Spleen (tissue), 11 donors: Measurements from ENCODE around the gene VWF. TPM values are rescaled to one million over a fixed set of nuclear protein-coding genes. Genes with fewer than 3 reads are reported as not detected.

Experiments used
- DNase-seq: peaks from one replicate; pipeline ENCODE4 v3.0.0-alpha.2; 2020
- H3K27ac ChIP-seq, 8 donors: fragments of 200-600 bp; sonication (generic) in 7 of 8; 1 replicate in 4 of 8; 2 replicates in 4 of 8; pipeline versions ENCODE4 v1.5.0 to v1.8.0; 2016 to 2021; ENCODE audit warnings: inconsistent platforms in 4 of 8, mild to moderate bottlenecking in 4 of 8, moderate library complexity in 1 of 8
- H3K27me3 ChIP-seq, 7 donors: fragments of 200-600 bp; sonication (generic) in 6 of 7; replicated peaks in 1 of 7; 1 replicate in 4 of 7; 2 replicates in 3 of 7; pipeline versions ENCODE4 v1.5.0 to v1.8.0; 2016 to 2021; ENCODE audit warnings: inconsistent platforms in 3 of 7, mild to moderate bottlenecking in 1 of 7
- H3K36me3 ChIP-seq, 6 donors: fragments of 200-600 bp; sonication (generic) in 5 of 6; 1 replicate in 4 of 6; 2 replicates in 2 of 6; pipeline versions ENCODE4 v1.5.0 to v1.8.0; 2016 to 2021; ENCODE audit warnings: inconsistent platforms in 2 of 6
- H3K4me1 ChIP-seq, 6 donors: fragments of 200-600 bp; sonication (generic) in 5 of 6; 1 replicate in 3 of 6; 2 replicates in 3 of 6; pipeline versions ENCODE4 v1.5.0 to v1.8.0; 2016 to 2021; ENCODE audit warnings: inconsistent platforms in 3 of 6
- H3K4me3 ChIP-seq, 8 donors: fragments of 200-600 bp; sonication (generic) in 7 of 8; 1 replicate in 4 of 8; 2 replicates in 4 of 8; pipeline versions ENCODE4 v1.5.0 to v1.8.0; 2016 to 2021; ENCODE audit warnings: inconsistent platforms in 4 of 8, mild to moderate bottlenecking in 4 of 8, moderate library complexity in 2 of 8
- H3K9me3 ChIP-seq, 8 donors: fragments of 200-600 bp; sonication (generic) in 7 of 8; 1 replicate in 4 of 8; 2 replicates in 4 of 8; pipeline versions ENCODE4 v1.5.0 to v1.8.0; 2016 to 2021; ENCODE audit warnings: inconsistent platforms in 4 of 8
- CTCF ChIP-seq, 11 experiments: fragments of 200-600 bp in 7 of 11; fragments of 450-650 bp in 4 of 11; sonication (generic) in 4 of 11; IDR thresholded peaks in 8 of 11; conservative IDR thresholded peaks in 3 of 11; 1 replicate in 7 of 11; 2 replicates in 4 of 11; pipeline versions ENCODE4 v1.4.0 to v1.8.0; 2016 to 2021; ENCODE audit warnings: antibody characterized with exemption in 11 of 11, inconsistent platforms in 4 of 11, mild to moderate bottlenecking in 1 of 11
- POLR2A ChIP-seq, 3 donors: fragments of 450-650 bp; IDR thresholded peaks; one replicate each; pipeline ENCODE4 v1.5.1; 2017; ENCODE audit warnings: antibody characterized with exemption in 3 of 3, mild to moderate bottlenecking in 1 of 3
- POLR2AphosphoS5 ChIP-seq, 3 donors: sonication (generic); formaldehyde crosslinking; IDR thresholded peaks; one replicate each; pipeline ENCODE4 v1.5.1; 2017; ENCODE audit warnings: antibody characterized with exemption in 3 of 3
- WGBS, 5 donors: extraction: QIAGEN DNeasy Blood & Tissue Kit in 3 of 5; methylation state at CpG; one replicate each; pipeline versions ENCODE4 v1.1.5 to v1.1.7; 2013 to 2018; 5-methylcytosine and 5-hydroxymethylcytosine counted together
- intact Hi-C: fragments of 100-400 bp; cut with DNase I; formaldehyde crosslinking; loops from one replicate; pipeline ENCODE4 v1.15.0; 2023; ENCODE audit warnings: low total_unique reads
- polyA plus RNA-seq, 3 donors: library from polyadenylated mRNA; stranded (reverse); fragments of 200-250 nt; gene quantifications; one replicate each; pipeline ENCODE4 v1.2.1, GENCODE V29; 2013
- total RNA-seq, 7 donors: library from RNA; depleted of rRNA in 3 of 7; stranded (reverse); fragments of >200 nt in 3 of 7; fragmentation: NEBNext Ultra II Directional in 4 of 7; extraction: Animal tissue kit (Norgen Biotek cat#: 25700) in 4 of 7; gene quantifications; one replicate each; pipeline versions ENCODE4 v1.1.0 to v1.2.1, GENCODE V29; 2016 to 2021
- donor health status: healthy with polysubstance abuse.
- donor health status: DM: no; HTN: no; CAD: no; lungs with moderate emphysema.
- donor health status: DM: no; HTN: no; CAD: no.
- donor health status: Bipolar disorder and iron deficiency.
- donor health status: healthy.
- donor health status: DM: no; HTN: no; CAD: no.
- donor health status: DM: yes; HTN: yes; CAD: no.

VWF gene
- total and polyA plus RNA-seq, 10 donors = 12.9 to 957 (median 321) TPM

GRCh38 chr12:6116471-6117021 is 7.9 kb downstream of the VWF start:
- intact Hi-C loops = no loop called here
- Histone ChIP-seq H3K4me1 (peaks cover 0 to 53% (median 19%) of the 10 kb centered on the region in 6 donors), H3K27me3 (no peaks in the 10 kb centered on the region), H3K9me3 (no peaks in the 10 kb centered on the region), H3K36me3 (no peaks in the 10 kb centered on the region), H3K4me3 (no peak overlapping the region), H3K27ac (peak overlapping the region in 7 of 8 donors; percentile 61 to 88 (median 81))
- DNase-seq = peak; percentile 88
- WGBS, 5 donors = 47 to 62% (median 56%) methylated on average over 10 to 14 of the region's 14 CpGs
- peak; percentile 70 to 90 (median 85) for TF ChIP-seq POLR2AphosphoS5 (IDR thresholded peaks at IDR 0.05)
- no peak for TF ChIP-seq CTCF (IDR thresholded peaks at IDR 0.05 in 8 of 11, conservative IDR thresholded peaks at IDR 0.05 in 3 of 11)
- TF ChIP-seq POLR2A (IDR thresholded peaks at IDR 0.05) = no peak

- TF ChIP-seq CTCF (IDR thresholded peaks at IDR 0.05 in 8 of 11, conservative IDR thresholded peaks at IDR 0.05 in 3 of 11) = no peak
- TF ChIP-seq POLR2A (IDR thresholded peaks at IDR 0.05) = no peak
- TF ChIP-seq POLR2AphosphoS5 (IDR thresholded peaks at IDR 0.05) = no peak
- intact Hi-C loops = no loop called here
- H3K27ac ChIP-seq = peak overlapping the region; percentile 41 to 88 (median 78)
- no peaks in the 10 kb centered on the region for H3K9me3 ChIP-seq
- H3K36me3 ChIP-seq = peaks cover 0 to 4% (median under 1%) of the 10 kb centered on the region in 6 donors
- no peak overlapping the region for H3K4me3 ChIP-seq
- H3K4me1 ChIP-seq = peaks cover 0 to 53% (median 13%) of the 10 kb centered on the region in 6 donors
- no peaks in the 10 kb centered on the region for H3K27me3 ChIP-seq
- 76 to 87% (median 84%) methylated on average over 6 of the region's 6 CpGs for WGBS, 5 donors
- DNase-seq = no peak
Measured at GRCh38 chr12:6115389-6115788, 9.1 kb downstream of the VWF start.

- WGBS, 5 donors = 58 to 86% (median 76%) methylated on average over 4 to 6 of the region's 6 CpGs
- peaks cover 0 to 3% (median 0%) of the 10 kb centered on the region in 8 donors for H3K9me3 ChIP-seq
- H3K27me3 ChIP-seq = no peaks in the 10 kb centered on the region
- intact Hi-C loops = no loop called here
- H3K27ac ChIP-seq = peak overlapping the region; percentile 0 to 88 (median 78)
- DNase-seq = no peak
- TF ChIP-seq POLR2A (IDR thresholded peaks at IDR 0.05) (no peak), POLR2AphosphoS5 (IDR thresholded peaks at IDR 0.05) (peak; percentile 38 to 66 (median 65)), CTCF (IDR thresholded peaks at IDR 0.05 in 8 of 11, conservative IDR thresholded peaks at IDR 0.05 in 3 of 11) (no peak)
- H3K4me1 ChIP-seq = peaks cover 0 to 53% (median 13%) of the 10 kb centered on the region in 6 donors
- no peak overlapping the region for H3K4me3 ChIP-seq
- H3K36me3 ChIP-seq = peaks cover 0 to 12% (median 3%) of the 10 kb centered on the region in 6 donors
Measured at GRCh38 chr12:6114476-6114870, 10.0 kb downstream of the VWF start.

GRCh38 chr12:6113691-6114475 is 10.6 kb downstream of the VWF start:
- WGBS, 5 donors = 79 to 87% (median 80%) methylated on average over 11 of the region's 11 CpGs
- peaks cover 0 to 12% (median 3%) of the 10 kb centered on the region in 6 donors for H3K36me3 ChIP-seq
- no peak overlapping the region for H3K4me3 ChIP-seq
- no peak for DNase-seq
- intact Hi-C loops = no loop called here
- H3K27me3 ChIP-seq = no peaks in the 10 kb centered on the region
- TF ChIP-seq POLR2AphosphoS5 (IDR thresholded peaks at IDR 0.05) (no peak), CTCF (IDR thresholded peaks at IDR 0.05 in 8 of 11, conservative IDR thresholded peaks at IDR 0.05 in 3 of 11) (no peak), POLR2A (IDR thresholded peaks at IDR 0.05) (no peak)
- H3K27ac ChIP-seq = peak overlapping the region; percentile 0 to 88 (median 78)
- peaks cover 0 to 49% (median 10%) of the 10 kb centered on the region in 6 donors for H3K4me1 ChIP-seq
- peaks cover 0 to 6% (median 0%) of the 10 kb centered on the region in 8 donors for H3K9me3 ChIP-seq
